ENCODE measurements around the gene PSTPIP2. TPM values are rescaled to one million over a fixed set of nuclear protein-coding genes. Genes with fewer than 3 reads are reported as not detected.

The PSTPIP2 gene
- total RNA-seq, 1 experiment from 2014 or later = 3.3 TPM

- peaks cover 0 to 3% (median 0%) of the 10 kb centered on the region in 3 experiments; a peak in 1 of 7 replicates for H3K36me3 Mint-ChIP-seq (ENCODE audit: insufficient read depth in 1 of 3, low read depth in 3 of 3)
- no peak overlapping the region for H3K27ac ChIP-seq (ENCODE audit: insufficient read length, low read depth, low read length)
- no peak overlapping the region for H3K27ac Mint-ChIP-seq
- no peak overlapping the region for H3K56ac ChIP-seq (ENCODE audit: insufficient read length, low read depth, low read length)
- H2BK15ac ChIP-seq (ENCODE audit: low read depth, low read length) = no peak overlapping the region
- no peak overlapping the region for H3K23ac ChIP-seq (ENCODE audit: insufficient read length, low read depth, low read length)
- no peak overlapping the region for H4K91ac ChIP-seq (ENCODE audit: insufficient read length, low read depth, low read length)
- H3K4me1 Mint-ChIP-seq = peaks cover 9 to 20% of the 10 kb centered on the region in 2 experiments
- no peaks in the 10 kb centered on the region for H3K27me3 ChIP-seq (ENCODE audit: insufficient read depth, low read length)
- no peak overlapping the region for H2AFZ ChIP-seq (ENCODE audit: low read length)
- no peak overlapping the region for H3K4ac ChIP-seq (ENCODE audit: low read depth, low read length)
- no peak overlapping the region for H2BK12ac ChIP-seq (ENCODE audit: insufficient read length, low read depth, low read length)
- no peak overlapping the region for H2AK5ac ChIP-seq (ENCODE audit: insufficient read length, low read length)
- no peak overlapping the region for H3K4me2 ChIP-seq (ENCODE audit: insufficient read depth, insufficient read length, low read length)
- H3K9ac ChIP-seq (ENCODE audit: extremely low read depth, insufficient read length, low read length) = no peak overlapping the region
- no peak overlapping the region for H2BK5ac ChIP-seq (ENCODE audit: insufficient read length, low read length)
- no peaks in the 10 kb centered on the region for H3K4me1 ChIP-seq (ENCODE audit: insufficient read depth, low read length)
- no peaks in the 10 kb centered on the region for H3K9me3 ChIP-seq (ENCODE audit: control insufficient read depth, low read depth, low read length)
- no peaks in the 10 kb centered on the region for H3K79me1 ChIP-seq (ENCODE audit: insufficient read depth, low read depth, low read length, poor library complexity, severe bottlenecking)
- no peak overlapping the region for H4K8ac ChIP-seq (replicated peaks; ENCODE audit: insufficient read length, low read depth, low read length)
- no peak overlapping the region for H3K4me3 Mint-ChIP-seq
- H2BK120ac ChIP-seq (ENCODE audit: low read depth, low read length, poor library complexity, severe bottlenecking) = no peak overlapping the region
- H3K27me3 Mint-ChIP-seq (ENCODE audit: low read depth) = no peaks in the 10 kb centered on the region
- no peaks in the 10 kb centered on the region for H4K20me1 ChIP-seq (ENCODE audit: control insufficient read depth, insufficient read depth, insufficient read length)
- H3K79me2 ChIP-seq (ENCODE audit: insufficient read depth, low read length) = no peaks in the 10 kb centered on the region
- DNase-seq = no peak
- no peak overlapping the region for H3K14ac ChIP-seq (ENCODE audit: insufficient read depth, low read length)
- TF ChIP-seq CTCF (conservative IDR thresholded peaks at IDR 0.05) = no peak
- no peaks in the 10 kb centered on the region for H3K23me2 ChIP-seq (ENCODE audit: insufficient read length, low read depth, low read length, poor library complexity, severe bottlenecking)
- no CpG with 5 or more reads among the region's 5 CpGs for WGBS (ENCODE audit: extremely low coverage, insufficient read length, low lambda C conversion rate)
- H4K5ac ChIP-seq (ENCODE audit: insufficient read length, low read depth, low read length) = no peak overlapping the region
- no peak overlapping the region for H3T11ph ChIP-seq (ENCODE audit: low read length)
- peaks cover 7 to 8% of the 10 kb centered on the region in 2 experiments; a peak in 4 of 5 replicates for H3K9me3 Mint-ChIP-seq
- H2BK20ac ChIP-seq (ENCODE audit: low read depth, low read length, poor library complexity, severe bottlenecking) = no peak overlapping the region
- no peak overlapping the region for H3K18ac ChIP-seq (ENCODE audit: insufficient read length, low read depth, low read length)
These were observed 64.9 kb downstream of the PSTPIP2 start for GRCh38 chr18:46007165-46007564.
